PC-9 (cell line): Measurements from ENCODE around the gene MSLN.

Experiments used
- CTCF ChIP-seq: fragments of 200-600 bp; sonication (generic); conservative IDR thresholded peaks from 2 replicates; pipeline ENCODE4 v1.6.1; 2017; ENCODE audit warnings: mixed run types, antibody characterized with exemption, mild to moderate bottlenecking, moderate library complexity
- EZH2 ChIP-seq: fragments of 200-600 bp; sonication (generic); IDR thresholded peaks from 2 replicates; pipeline ENCODE4 v1.8.0; 2017; ENCODE audit warnings: antibody characterized with exemption, low read depth

GRCh38 chr16:797120-797420 is 36.5 kb downstream of the MSLN start:
- TF ChIP-seq CTCF (no peak), EZH2 (no peak)
